ENCODE results near the gene RFX4. TPM values are rescaled to one million over a fixed set of nuclear protein-coding genes. Genes with fewer than 3 reads are reported as not detected.

RFX4 gene
- total and polyA plus RNA-seq, 7 experiments from 2014 or later = not detected

GRCh38 chr12:106631797-106632196, 49.0 kb downstream of the RFX4 start:
- H3K27me3 ChIP-seq (ENCODE audit: control insufficient read depth in 2 of 2, insufficient read depth in 2 of 2, low read length in 2 of 2) = no peaks in the 10 kb centered on the region
- POLR2A ChIA-PET = no interaction called here
- ATAC-seq (no peak), DNase-seq (no peak)
- Mint-ChIP-seq H3K4me3 (no peak overlapping the region), H3K9me3 (peaks cover 0 to 3% (median 0%) of the 10 kb centered on the region in 11 donors), H3K36me3 (no peaks in the 10 kb centered on the region), H3K4me1 (peaks cover 0 to 3% (median 0%) of the 10 kb centered on the region in 7 donors), H3K27me3 (peaks cover 0 to 16% (median 6%) of the 10 kb centered on the region in 5 donors), H3K27ac (no peak overlapping the region)
- H3K9me3 ChIP-seq (ENCODE audit: control insufficient read depth in 2 of 3, low read length in 3 of 3) = no peaks in the 10 kb centered on the region
- intact Hi-C loops (cut with micrococcal nuclease) = no loop called here
- CTCF ChIA-PET = no interaction called here
- H3K4me3 ChIP-seq (ENCODE audit: low read length) = no peak overlapping the region
- H3K36me3 ChIP-seq (ENCODE audit: control insufficient read depth in 2 of 3, insufficient read depth in 3 of 3, low read length in 3 of 3) = no peaks in the 10 kb centered on the region
- no peak overlapping the region for H3K27ac ChIP-seq (ENCODE audit: low read depth, low read length)
- H3K4me1 ChIP-seq (ENCODE audit: control insufficient read depth in 2 of 2, insufficient read depth in 2 of 2, low read length in 2 of 2) = no peaks in the 10 kb centered on the region

DNA sequence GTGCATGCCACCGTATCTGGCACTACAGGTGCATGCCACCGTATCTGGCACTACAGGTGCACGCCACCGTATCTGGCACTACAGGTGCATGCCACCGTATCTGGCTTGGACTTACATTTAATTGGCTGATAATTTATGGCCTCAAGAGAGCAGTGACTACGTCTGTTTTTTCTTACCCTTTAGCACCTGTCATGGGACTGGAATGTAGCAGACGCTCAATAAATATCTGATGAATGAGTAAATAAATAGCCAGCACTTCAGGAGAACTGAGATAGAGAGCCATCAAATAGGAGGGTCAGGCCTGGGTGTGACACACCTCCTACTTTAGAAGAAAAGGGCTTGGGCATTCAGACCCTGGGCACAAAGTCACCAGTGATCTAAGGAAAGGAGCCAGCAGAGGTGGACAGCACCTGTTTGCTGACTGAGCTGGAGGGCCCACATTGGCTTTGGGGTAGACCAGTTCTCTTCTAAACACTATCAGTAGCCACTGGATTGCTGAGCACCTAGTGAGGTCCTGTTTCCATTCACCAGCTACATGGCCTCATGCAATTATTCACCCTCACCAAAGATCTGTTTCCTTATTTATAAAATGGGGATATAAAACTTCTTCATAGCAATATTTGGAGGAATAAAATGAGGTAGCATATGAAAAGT, 50.1 kb downstream of the RFX4 start:
- ChIA-PET POLR2A (no interaction called here), CTCF (no interaction called here)
- Histone ChIP-seq H3K4me1 (ENCODE audit: control insufficient read depth in 2 of 2, insufficient read depth in 2 of 2, low read length in 2 of 2) (no peaks in the 10 kb centered on the region), H3K9me3 (ENCODE audit: control insufficient read depth in 2 of 3, low read length in 3 of 3) (no peaks in the 10 kb centered on the region), H3K36me3 (ENCODE audit: control insufficient read depth in 2 of 3, insufficient read depth in 3 of 3, low read length in 3 of 3) (no peaks in the 10 kb centered on the region), H3K4me3 (ENCODE audit: low read length) (no peak overlapping the region), H3K27ac (ENCODE audit: low read depth, low read length) (no peak overlapping the region), H3K27me3 (ENCODE audit: control insufficient read depth in 2 of 2, insufficient read depth in 2 of 2, low read length in 2 of 2) (no peaks in the 10 kb centered on the region)
- DNase-seq (no peak), ATAC-seq (no peak)
- Mint-ChIP-seq H3K36me3 (no peaks in the 10 kb centered on the region), H3K27me3 (peaks cover 0 to 15% (median 9%) of the 10 kb centered on the region in 5 donors), H3K9me3 (no peaks in the 10 kb centered on the region), H3K4me3 (no peak overlapping the region), H3K27ac (no peak overlapping the region), H3K4me1 (peaks cover 0 to 1% (median 0%) of the 10 kb centered on the region in 7 donors)
- intact Hi-C loops (cut with micrococcal nuclease) = no loop called here

GRCh38 chr12:106633451-106633823, 50.6 kb downstream of the RFX4 start:
- DNase-seq (no peak), ATAC-seq (no peak)
- Mint-ChIP-seq H3K36me3 (no peaks in the 10 kb centered on the region), H3K27me3 (peaks cover 0 to 15% (median 9%) of the 10 kb centered on the region in 5 donors), H3K4me3 (no peak overlapping the region), H3K27ac (no peak overlapping the region), H3K9me3 (no peaks in the 10 kb centered on the region), H3K4me1 (peaks cover 0 to 1% (median 0%) of the 10 kb centered on the region in 7 donors)
- H3K27me3 ChIP-seq (ENCODE audit: control insufficient read depth in 2 of 2, insufficient read depth in 2 of 2, low read length in 2 of 2) = no peaks in the 10 kb centered on the region
- H3K27ac ChIP-seq (ENCODE audit: low read depth, low read length) = no peak overlapping the region
- no peaks in the 10 kb centered on the region for H3K36me3 ChIP-seq (ENCODE audit: control insufficient read depth in 2 of 3, insufficient read depth in 3 of 3, low read length in 3 of 3)
- no peaks in the 10 kb centered on the region for H3K9me3 ChIP-seq (ENCODE audit: control insufficient read depth in 2 of 3, low read length in 3 of 3)
- POLR2A ChIA-PET = no interaction called here
- H3K4me1 ChIP-seq (ENCODE audit: control insufficient read depth in 2 of 2, insufficient read depth in 2 of 2, low read length in 2 of 2) = no peaks in the 10 kb centered on the region
- no peak overlapping the region for H3K4me3 ChIP-seq (ENCODE audit: low read length)
- intact Hi-C loops (cut with micrococcal nuclease) = no loop called here
- CTCF ChIA-PET = no interaction called here

DNA sequence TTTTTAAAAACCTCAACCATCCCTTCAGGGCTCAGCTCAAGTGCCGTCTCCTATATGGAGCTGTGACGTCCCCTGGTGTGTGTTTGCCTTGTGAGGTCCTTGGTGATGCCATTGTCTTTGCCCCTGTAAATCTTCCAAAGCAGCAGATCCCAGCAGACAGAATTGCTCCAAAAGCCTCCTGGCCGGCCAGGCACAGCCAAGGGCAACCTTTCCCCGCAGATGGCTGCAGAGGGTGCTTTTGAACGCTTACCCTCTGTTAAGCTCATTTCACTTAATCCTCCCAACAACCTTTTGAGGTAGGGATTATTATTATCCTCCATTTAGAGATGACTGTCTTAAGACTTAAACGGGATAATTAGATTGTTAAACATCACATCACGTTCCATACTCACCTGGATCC, 51.4 kb downstream of the RFX4 start:
- Histone ChIP-seq H3K27me3 (ENCODE audit: control insufficient read depth in 2 of 2, insufficient read depth in 2 of 2, low read length in 2 of 2) (no peaks in the 10 kb centered on the region), H3K36me3 (ENCODE audit: control insufficient read depth in 2 of 3, insufficient read depth in 3 of 3, low read length in 3 of 3) (no peaks in the 10 kb centered on the region), H3K4me1 (ENCODE audit: control insufficient read depth in 2 of 2, insufficient read depth in 2 of 2, low read length in 2 of 2) (no peaks in the 10 kb centered on the region), H3K4me3 (ENCODE audit: low read length) (no peak overlapping the region), H3K9me3 (ENCODE audit: control insufficient read depth in 2 of 3, low read length in 3 of 3) (no peaks in the 10 kb centered on the region), H3K27ac (ENCODE audit: low read depth, low read length) (no peak overlapping the region)
- no peaks in the 10 kb centered on the region for H3K9me3 Mint-ChIP-seq
- ATAC-seq (no peak), DNase-seq (no peak)
- H3K36me3 Mint-ChIP-seq = no peaks in the 10 kb centered on the region
- intact Hi-C loops (cut with micrococcal nuclease) = no loop called here
- H3K27ac Mint-ChIP-seq = no peak overlapping the region
- peaks cover 0 to 15% (median 9%) of the 10 kb centered on the region in 5 donors for H3K27me3 Mint-ChIP-seq
- H3K4me3 Mint-ChIP-seq = no peak overlapping the region
- peaks cover 0 to 1% (median 0%) of the 10 kb centered on the region in 7 donors for H3K4me1 Mint-ChIP-seq
- CTCF ChIA-PET = no interaction called here
- POLR2A ChIA-PET = no interaction called here

DNA sequence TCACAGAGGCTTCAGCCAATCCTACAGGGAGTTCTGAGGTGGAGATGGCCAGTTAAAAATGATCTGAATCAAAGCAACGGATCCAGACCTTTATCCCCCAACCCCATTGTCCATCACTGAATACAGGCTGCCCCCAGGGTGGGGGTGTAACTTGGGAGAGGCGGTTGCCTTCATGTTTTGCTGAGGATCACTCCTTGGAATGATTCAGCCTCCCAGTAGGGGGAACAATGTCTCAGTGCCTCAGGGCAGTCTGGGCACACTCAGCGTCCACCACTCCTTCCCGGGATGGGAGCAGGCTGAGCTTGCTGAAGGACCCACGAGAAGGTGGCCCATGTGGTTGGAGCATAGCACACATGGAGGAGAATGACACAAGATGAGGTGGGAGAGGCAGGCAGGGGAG, 60.2 kb downstream of the RFX4 start:
- Histone ChIP-seq H3K36me3 (ENCODE audit: control insufficient read depth in 2 of 3, insufficient read depth in 3 of 3, low read length in 3 of 3) (no peaks in the 10 kb centered on the region), H3K27ac (ENCODE audit: low read depth, low read length) (no peak overlapping the region), H3K4me1 (ENCODE audit: control insufficient read depth in 2 of 2, insufficient read depth in 2 of 2, low read length in 2 of 2) (no peaks in the 10 kb centered on the region), H3K9me3 (ENCODE audit: control insufficient read depth in 2 of 3, low read length in 3 of 3) (no peaks in the 10 kb centered on the region), H3K4me3 (ENCODE audit: low read length) (no peak overlapping the region), H3K27me3 (ENCODE audit: control insufficient read depth in 2 of 2, insufficient read depth in 2 of 2, low read length in 2 of 2) (no peaks in the 10 kb centered on the region)
- ChIA-PET CTCF (no interaction called here), POLR2A (no interaction called here)
- H3K27ac Mint-ChIP-seq = no peak overlapping the region
- ATAC-seq (no peak), DNase-seq (no peak)
- intact Hi-C loops (cut with micrococcal nuclease) = no loop called here
- no peaks in the 10 kb centered on the region for H3K4me1 Mint-ChIP-seq
- H3K36me3 Mint-ChIP-seq = no peaks in the 10 kb centered on the region
- peaks cover 0 to 2% (median 0%) of the 10 kb centered on the region in 11 donors for H3K9me3 Mint-ChIP-seq
- H3K4me3 Mint-ChIP-seq = no peak overlapping the region
- H3K27me3 Mint-ChIP-seq = peaks cover 4 to 12% (median 10%) of the 10 kb centered on the region in 5 donors

DNA sequence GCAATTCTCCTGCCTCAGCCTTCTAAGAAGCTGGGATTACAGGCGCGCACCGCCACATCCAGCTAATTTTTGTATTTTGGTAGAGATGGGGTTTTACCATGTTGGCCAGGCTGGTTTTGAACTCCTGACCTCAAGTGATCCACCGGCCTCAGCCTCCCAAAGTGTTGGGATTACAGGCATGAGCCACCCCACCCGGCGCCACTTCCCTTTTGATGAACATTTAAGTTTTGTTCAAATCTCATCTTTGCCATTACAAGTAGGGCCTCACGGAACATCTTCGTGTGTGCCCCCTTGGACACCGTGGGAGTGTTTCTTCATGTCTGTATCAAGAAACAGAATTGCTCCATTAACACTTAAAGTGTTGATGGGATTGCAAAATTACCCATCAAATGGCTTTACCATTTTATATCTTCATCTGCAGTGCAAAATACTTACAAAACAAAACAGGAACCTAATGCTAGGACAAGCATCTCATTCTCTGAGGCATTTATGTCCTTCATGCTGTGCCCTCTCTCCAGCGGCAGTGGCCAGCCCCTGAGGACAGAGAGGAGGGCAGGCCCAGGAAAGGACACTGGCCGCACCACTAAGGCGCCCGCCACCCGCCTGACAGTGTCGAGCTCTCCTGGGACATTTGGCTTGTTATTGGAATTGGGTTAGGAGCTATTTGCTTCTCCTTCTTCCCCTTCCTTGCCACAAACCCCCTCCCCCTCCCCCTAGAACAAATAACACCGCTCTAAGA, 61.7 kb downstream of the RFX4 start:
- CTCF ChIA-PET = no interaction called here
- peaks cover 4 to 15% (median 13%) of the 10 kb centered on the region in 5 donors for H3K27me3 Mint-ChIP-seq
- H3K4me1 Mint-ChIP-seq = no peaks in the 10 kb centered on the region

GRCh38 chr12:106645074-106645421, 62.2 kb downstream of the RFX4 start:
- Histone ChIP-seq H3K4me1 (ENCODE audit: control insufficient read depth in 2 of 2, insufficient read depth in 2 of 2, low read length in 2 of 2) (no peaks in the 10 kb centered on the region), H3K27me3 (ENCODE audit: control insufficient read depth in 2 of 2, insufficient read depth in 2 of 2, low read length in 2 of 2) (no peaks in the 10 kb centered on the region), H3K4me3 (ENCODE audit: low read length) (no peak overlapping the region), H3K27ac (ENCODE audit: low read depth, low read length) (no peak overlapping the region), H3K9me3 (ENCODE audit: control insufficient read depth in 2 of 3, low read length in 3 of 3) (no peaks in the 10 kb centered on the region), H3K36me3 (ENCODE audit: control insufficient read depth in 2 of 3, insufficient read depth in 3 of 3, low read length in 3 of 3) (no peaks in the 10 kb centered on the region)
- peaks cover 0 to 2% (median 0%) of the 10 kb centered on the region in 7 donors for H3K4me1 Mint-ChIP-seq
- no peak for ATAC-seq
- H3K9me3 Mint-ChIP-seq = peaks cover 0 to 2% (median 0%) of the 10 kb centered on the region in 11 donors
- no peak overlapping the region for H3K27ac Mint-ChIP-seq
- no peak for DNase-seq
- no peak overlapping the region for H3K4me3 Mint-ChIP-seq
- peaks cover 4 to 15% (median 13%) of the 10 kb centered on the region in 5 donors for H3K27me3 Mint-ChIP-seq
- POLR2A ChIA-PET = no interaction called here
- intact Hi-C loops (cut with micrococcal nuclease) = no loop called here
- CTCF ChIA-PET = no interaction called here
- H3K36me3 Mint-ChIP-seq = no peaks in the 10 kb centered on the region

More for the DNA sequence above, 61.7 kb downstream of the RFX4 start:
- ATAC-seq (no peak), DNase-seq (no peak)
- Histone ChIP-seq H3K27ac (ENCODE audit: low read depth, low read length) (no peak overlapping the region), H3K9me3 (ENCODE audit: control insufficient read depth in 2 of 3, low read length in 3 of 3) (no peaks in the 10 kb centered on the region), H3K4me3 (ENCODE audit: low read length) (no peak overlapping the region), H3K4me1 (ENCODE audit: control insufficient read depth in 2 of 2, insufficient read depth in 2 of 2, low read length in 2 of 2) (no peaks in the 10 kb centered on the region), H3K36me3 (ENCODE audit: control insufficient read depth in 2 of 3, insufficient read depth in 3 of 3, low read length in 3 of 3) (no peaks in the 10 kb centered on the region), H3K27me3 (ENCODE audit: control insufficient read depth in 2 of 2, insufficient read depth in 2 of 2, low read length in 2 of 2) (no peaks in the 10 kb centered on the region)
- intact Hi-C loops (cut with micrococcal nuclease) = no loop called here
- no peak overlapping the region for H3K27ac Mint-ChIP-seq
- H3K36me3 Mint-ChIP-seq = no peaks in the 10 kb centered on the region
- H3K4me3 Mint-ChIP-seq = no peak overlapping the region
- POLR2A ChIA-PET = no interaction called here
- H3K9me3 Mint-ChIP-seq = peaks cover 0 to 2% (median 0%) of the 10 kb centered on the region in 11 donors
